NCI-H146 treated with DMSO at 0.1 percent for 48 hours (cell line): Measurements from ENCODE around the gene ETV3L.
"Not testable (repeated sequence)": the region's sequence is repeated elsewhere in the genome, so short reads cannot be mapped to it uniquely, and the experiment has no call there.

ENCODE experiments used
- DNase-seq: peaks from one replicate; lab custom pipeline; 2025; ENCODE audit not compliant: unreplicated experiment; lab: John Stamatoyannopoulos, UW

The ETV3L gene

GRCh38 chr1:157105988-157106812 lies 6.6 kb upstream of the ETV3L start:
- no peak for DNase-seq

- DNase-seq, result no peak
Measured at GRCh38 chr1:157105298-157105987, 5.8 kb upstream of the ETV3L start.

GRCh38 chr1:157104598-157105293 lies 5.1 kb upstream of the ETV3L start:
- DNase-seq, result no peak

GRCh38 chr1:157103268-157103667 lies 3.7 kb upstream of the ETV3L start:
- DNase-seq, result no peak

GRCh38 chr1:157101149-157101548 lies 1.5 kb upstream of the ETV3L start:
- DNase-seq, result no peak

GRCh38 chr1:157098987-157099632 lies 498 bp downstream of the ETV3L start:
- DNase-seq, result not testable (repeated sequence)

- no peak for DNase-seq
Measured at GRCh38 chr1:157098519-157098918, 1.1 kb downstream of the ETV3L start.

GRCh38 chr1:157097692-157098091 lies 1.9 kb downstream of the ETV3L start:
- no peak for DNase-seq

- no peak for DNase-seq
Measured at GRCh38 chr1:157096881-157097280, 2.7 kb downstream of the ETV3L start.

GRCh38 chr1:157095551-157095950 lies 4.1 kb downstream of the ETV3L start:
- no peak for DNase-seq

GRCh38 chr1:157095091-157095490 lies 4.5 kb downstream of the ETV3L start:
- DNase-seq, result no peak

- no peak for DNase-seq
Measured at GRCh38 chr1:157092831-157093230, 6.8 kb downstream of the ETV3L start.

GRCh38 chr1:157091668-157092273 lies 7.8 kb downstream of the ETV3L start:
- DNase-seq, result no peak

GRCh38 chr1:157091186-157091585 lies 8.4 kb downstream of the ETV3L start:
- DNase-seq, result no peak

- DNase-seq, result no peak
Measured at GRCh38 chr1:157090771-157091170, 8.8 kb downstream of the ETV3L start.

GRCh38 chr1:157090196-157090647 lies 9.4 kb downstream of the ETV3L start:
- peak; percentile 26 for DNase-seq

GRCh38 chr1:157089789-157090188 lies 9.8 kb downstream of the ETV3L start:
- DNase-seq, result no peak

GRCh38 chr1:157088607-157089006 lies 11.0 kb downstream of the ETV3L start:
- no peak for DNase-seq

GRCh38 chr1:157087030-157087429 lies 12.6 kb downstream of the ETV3L start:
- DNase-seq, result no peak

GRCh38 chr1:157086299-157086698 lies 13.3 kb downstream of the ETV3L start:
- no peak for DNase-seq

- DNase-seq, result no peak
Measured at GRCh38 chr1:157085421-157085820, 14.2 kb downstream of the ETV3L start.
